GM21825 (cell line): Measurements from ENCODE around the gene LRRC28.

Experiments
- ATAC-seq: cut with Tn5 transposase; IDR thresholded peaks from one replicate; pipeline ENCODE4 v1.9.1; 2021; ENCODE audit warnings: mild to moderate bottlenecking, moderate library complexity; ENCODE audit not compliant: unreplicated experiment

LRRC28 gene

GRCh38 chr15:99249270-99249841 is 1.9 kb upstream of the LRRC28 start, which contains the start of gene TTC23:
Gene TTC23, minus strand, starts transcription at chr15:99249581. Its CDS starts 20,869 bp downstream, at chr15:99228712.
- no peak for ATAC-seq

- no peak for ATAC-seq
Observed at GRCh38 chr15:99250001-99250400, 1.3 kb upstream of the LRRC28 start.

GRCh38 chr15:99250494-99250856 is 806 bp upstream of the LRRC28 start:
- ATAC-seq, result no peak

DNA sequence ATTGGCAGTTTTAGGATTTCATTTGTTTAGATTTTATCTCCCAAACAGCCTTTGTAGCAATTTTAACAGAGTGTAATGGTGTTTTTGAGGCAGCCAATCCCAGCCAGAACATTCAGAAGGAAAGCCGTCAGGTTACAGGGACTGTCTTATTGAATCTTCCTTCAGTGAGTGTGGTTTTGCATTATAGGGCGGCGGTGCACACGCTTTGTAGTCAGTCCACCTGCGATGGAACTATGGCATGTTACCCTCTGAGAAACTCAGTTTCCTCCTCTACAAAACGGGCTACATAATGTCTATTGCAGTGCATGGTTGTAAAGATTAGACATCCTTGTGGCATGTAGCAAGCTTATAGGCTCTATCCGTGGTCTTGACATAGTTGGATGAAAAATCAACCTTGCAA is 1.0 kb downstream of the LRRC28 start:
- no peak for ATAC-seq

DNA sequence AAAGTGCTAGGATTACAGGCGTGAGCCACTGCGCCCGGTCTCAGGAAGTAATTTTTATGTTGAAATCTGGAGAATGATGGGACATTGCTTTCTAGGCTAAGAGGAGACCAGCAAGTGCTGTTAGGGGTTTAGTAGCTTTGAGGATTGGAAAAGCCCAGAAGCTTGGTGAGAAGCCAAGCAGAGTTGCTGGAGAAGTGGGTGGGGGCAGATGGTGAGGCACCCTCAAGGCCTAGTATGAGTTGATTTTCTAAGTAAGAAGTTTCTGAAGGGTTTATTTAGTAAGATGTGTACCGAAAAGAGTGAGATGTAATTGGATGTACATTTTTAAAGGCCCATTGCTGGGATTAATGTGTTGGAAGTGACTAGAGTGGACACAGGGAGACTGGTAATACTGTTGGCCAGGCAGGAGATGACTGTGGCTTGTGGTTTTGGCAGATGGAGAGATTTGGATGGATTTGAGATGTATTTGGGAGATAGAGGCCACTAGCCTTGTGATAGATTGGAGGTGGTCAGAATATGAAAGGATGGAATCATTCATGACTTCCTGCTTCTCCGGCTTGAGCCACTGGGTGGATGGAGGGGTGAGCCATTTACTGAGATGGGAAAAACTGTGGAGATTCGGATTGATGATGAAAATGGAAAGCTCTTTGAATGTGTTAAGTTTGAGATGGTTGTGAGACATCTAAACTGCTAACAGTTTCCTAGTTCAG is 2.3 kb downstream of the LRRC28 start:
- no peak for ATAC-seq

DNA sequence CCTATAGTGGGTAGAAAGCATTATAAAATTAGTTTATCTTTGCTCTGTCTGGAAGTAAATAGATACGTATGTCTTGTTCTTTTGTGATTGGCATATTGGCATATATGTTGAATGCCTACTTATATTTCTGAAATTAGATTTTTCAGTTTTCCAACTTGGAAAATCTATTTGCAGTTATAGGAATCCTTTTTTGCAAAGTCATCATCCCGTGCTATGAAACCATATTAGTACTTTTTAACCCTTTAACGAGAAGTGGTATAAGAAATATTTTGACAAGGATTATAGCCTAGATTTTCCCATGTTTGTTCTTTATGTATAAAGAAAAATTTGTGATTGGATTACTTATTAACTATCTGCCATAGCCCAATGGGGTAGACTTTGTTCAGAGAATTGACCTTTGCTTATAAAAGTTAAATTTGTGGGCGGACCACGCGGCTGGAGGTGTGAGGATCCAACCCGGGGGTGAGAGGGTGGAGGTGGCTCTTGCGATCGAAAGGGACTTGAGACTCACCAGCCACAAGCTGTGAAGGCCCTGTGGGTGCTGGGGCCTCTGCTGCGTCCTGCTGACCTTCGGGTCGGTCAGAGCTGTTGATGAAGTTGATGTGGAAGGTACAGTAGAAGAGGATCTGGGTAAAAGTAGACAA is 5.9 kb downstream of the LRRC28 start:
- ATAC-seq, result no peak

GRCh38 chr15:99264125-99264524 is 12.8 kb downstream of the LRRC28 start:
- ATAC-seq, result no peak

GRCh38 chr15:99265541-99266070 is 14.3 kb downstream of the LRRC28 start:
- no peak for ATAC-seq

DNA sequence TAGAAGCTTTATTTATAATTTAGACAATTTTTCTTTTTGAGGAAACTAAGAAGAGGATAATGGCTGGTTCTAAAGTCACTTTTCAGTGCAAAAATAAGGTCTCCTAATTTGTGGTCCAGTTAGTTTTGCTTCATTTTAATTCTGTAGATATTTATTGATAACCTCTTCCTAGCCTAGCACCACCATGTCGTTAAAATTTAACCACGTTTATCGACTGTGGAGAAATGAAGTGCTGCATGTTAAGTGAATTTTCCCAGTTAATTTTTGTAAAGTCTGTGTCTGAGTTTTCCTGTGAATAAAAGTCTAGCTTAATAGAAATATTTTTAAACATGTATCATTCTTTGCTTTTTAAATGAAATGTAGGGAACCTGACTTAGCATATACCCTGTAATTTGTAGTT is 16.7 kb downstream of the LRRC28 start:
- ATAC-seq, result no peak

GRCh38 chr15:99268431-99268830 is 17.1 kb downstream of the LRRC28 start:
- ATAC-seq, result no peak

GRCh38 chr15:99273801-99274200 is 22.5 kb downstream of the LRRC28 start:
- ATAC-seq, result no peak

DNA sequence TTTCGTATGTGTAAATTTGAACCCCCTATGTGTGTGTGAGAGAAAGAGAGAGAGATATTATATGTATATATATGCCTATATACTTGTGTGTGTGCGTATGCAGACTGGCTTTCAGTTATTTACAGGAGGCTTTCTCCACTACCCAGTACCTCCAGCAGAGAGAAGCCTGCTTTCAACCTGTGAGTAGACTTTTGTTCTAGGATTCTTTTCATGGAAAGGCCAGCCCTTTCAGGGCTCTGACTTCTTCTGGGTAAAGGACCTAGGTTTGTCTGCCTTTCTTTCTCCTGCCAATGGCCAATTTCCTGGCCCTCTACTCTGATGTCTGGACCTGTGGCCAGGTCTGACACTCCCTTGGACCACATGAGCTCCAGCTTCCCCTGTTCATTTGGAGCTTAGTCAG is 23.8 kb downstream of the LRRC28 start:
- no peak for ATAC-seq

- ATAC-seq, result no peak
Observed at GRCh38 chr15:99275525-99276128, 24.3 kb downstream of the LRRC28 start.

GRCh38 chr15:99279290-99279689 is 28.0 kb downstream of the LRRC28 start:
- ATAC-seq, result no peak

DNA sequence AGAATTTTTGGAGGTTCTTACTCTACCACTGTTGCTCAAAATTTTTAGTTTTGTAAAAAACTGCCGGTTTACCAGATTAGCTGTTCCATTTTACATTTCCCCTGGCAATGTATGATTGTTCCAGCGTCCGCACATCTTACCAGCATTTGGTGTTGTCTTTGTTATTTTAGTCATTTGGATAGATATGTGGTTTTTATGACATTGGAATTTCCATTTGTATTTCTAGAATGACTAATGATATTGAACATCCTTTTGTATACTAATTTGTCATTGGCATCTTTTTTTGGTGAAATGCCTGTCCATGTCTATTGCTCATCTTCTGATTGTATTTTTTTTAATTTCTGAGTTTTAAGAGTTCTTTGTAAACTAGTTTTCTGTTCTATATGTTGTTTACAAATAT is 28.5 kb downstream of the LRRC28 start:
- ATAC-seq, result no peak

DNA sequence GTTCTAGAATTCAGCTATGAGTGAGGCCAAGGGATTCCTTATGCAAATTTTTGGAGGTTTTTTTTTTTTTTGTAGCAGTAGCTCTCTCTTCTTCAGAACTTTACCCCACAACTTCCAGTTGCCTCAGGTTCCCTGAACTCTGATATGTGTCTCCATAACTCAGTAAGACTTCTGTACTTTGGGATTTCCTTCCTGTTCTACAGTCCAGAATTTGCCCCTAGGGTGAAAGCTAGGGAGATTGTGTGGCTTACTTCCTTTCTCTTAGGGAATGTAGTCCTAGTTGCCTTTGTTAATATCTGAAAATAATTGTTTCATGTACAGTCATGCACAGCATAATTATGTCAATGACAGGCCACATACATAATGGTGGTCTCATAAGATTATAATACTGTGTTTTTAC is 30.8 kb downstream of the LRRC28 start:
- ATAC-seq, result no peak

GRCh38 chr15:99282586-99282985 is 31.3 kb downstream of the LRRC28 start:
- no peak for ATAC-seq

- no peak for ATAC-seq
Observed at GRCh38 chr15:99283717-99284116, 32.4 kb downstream of the LRRC28 start.

DNA sequence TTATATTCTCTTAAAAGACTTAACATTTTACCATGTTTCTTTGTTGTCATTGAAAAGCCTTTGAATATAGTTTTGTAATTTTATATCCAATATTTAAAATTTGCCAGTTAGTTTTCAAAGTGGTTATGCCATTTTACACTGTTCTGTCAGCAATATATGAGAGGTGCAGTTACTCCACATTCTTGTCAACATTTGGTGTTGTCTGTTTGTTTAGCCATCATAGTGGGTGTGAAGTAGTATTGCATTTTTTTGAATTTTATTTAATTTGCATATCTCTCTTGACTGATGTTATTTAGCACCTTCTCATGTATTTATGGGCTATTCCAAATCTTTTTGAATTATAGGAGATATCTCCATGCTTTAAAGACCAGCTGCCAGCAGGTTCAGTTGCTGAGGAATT is 40.4 kb downstream of the LRRC28 start:
- no peak for ATAC-seq

DNA sequence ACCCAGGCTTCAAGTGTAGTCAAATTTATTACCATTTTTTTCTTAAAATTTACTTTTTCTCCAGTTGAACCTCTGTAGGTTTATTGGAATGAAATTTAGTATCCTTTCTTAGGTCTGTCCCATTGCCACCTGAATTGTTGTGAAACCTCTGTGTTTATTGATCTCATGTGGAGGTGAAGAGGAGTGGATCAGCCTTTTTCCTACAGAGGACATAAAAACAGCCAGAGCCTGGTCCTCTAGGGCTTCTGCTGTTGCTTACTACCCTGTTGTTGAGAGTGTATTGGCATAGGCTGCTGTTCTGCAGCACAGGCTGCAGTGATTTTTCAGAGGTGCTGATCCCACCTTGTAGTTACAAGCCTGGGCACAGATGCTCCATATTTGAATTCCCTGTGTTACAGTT is 44.6 kb downstream of the LRRC28 start:
- no peak for ATAC-seq

DNA sequence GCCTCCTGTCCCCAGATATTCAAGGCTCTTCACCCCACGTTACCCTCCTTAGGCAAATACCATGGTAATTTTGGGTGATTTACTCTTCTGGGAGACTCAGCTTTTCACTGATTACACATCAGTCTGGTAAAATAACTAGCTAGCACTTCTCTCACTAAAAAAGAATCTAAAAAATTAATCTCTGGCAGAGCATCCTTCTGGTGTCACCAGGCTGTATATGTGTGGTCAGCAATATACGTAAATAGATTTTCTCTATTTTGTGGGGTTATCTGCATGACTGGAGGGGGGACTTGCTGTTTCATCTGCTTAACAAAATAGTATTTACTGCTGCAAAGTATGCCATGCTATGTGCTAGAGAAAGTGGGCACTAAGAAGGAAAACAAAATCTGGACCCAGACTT is 45.1 kb downstream of the LRRC28 start:
- ATAC-seq, result no peak

DNA sequence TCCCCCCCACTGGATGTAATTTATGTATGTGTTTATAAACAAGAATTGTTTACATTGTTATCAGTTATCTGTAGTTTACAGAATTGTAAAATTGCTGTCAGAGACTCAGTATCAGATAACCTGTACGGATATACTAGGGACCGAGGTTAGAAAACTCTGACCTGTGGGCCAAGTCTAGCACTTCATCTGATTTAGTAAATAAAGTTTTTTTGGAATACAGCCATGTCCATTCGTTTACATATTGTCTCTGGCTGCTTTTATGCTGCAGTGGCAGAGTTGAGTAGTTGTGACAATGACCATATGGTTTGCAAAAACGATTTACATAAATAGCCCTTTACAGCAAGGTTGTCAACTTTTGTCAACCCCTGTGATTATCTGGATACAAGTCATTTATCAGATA is 52.6 kb downstream of the LRRC28 start:
- no peak for ATAC-seq
